H54 (cell line): ENCODE measurements around the gene NOL3.

Experiments
- DNase-seq: peaks from one replicate; pipeline ENCODE4 v3.0.0; 2011; ENCODE audit warnings: low spot score, mixed read lengths; ENCODE audit not compliant: insufficient read length
- FAIRE-seq: peaks from 3 replicates; lab custom pipeline; 2011; peaks lifted over from hg19 to GRCh38; lab: Jason Lieb, UNC
- POLR2A ChIP-seq: IDR thresholded peaks from 2 replicates; pipeline ENCODE4 v1.6.1; 2011; ENCODE audit warnings: low read depth, mild to moderate bottlenecking, low read length

NOL3 gene

GRCh38 chr16:67149276-67150046, 20.9 kb upstream of the NOL3 start:
- DNase-seq (no peak), FAIRE-seq (no peak)
- TF ChIP-seq POLR2A = no peak

- DNase-seq (peak; percentile 71), FAIRE-seq (no peak)
- TF ChIP-seq POLR2A = no peak; the same call in 1 of the 2 replicates
These were observed 20.1 kb upstream of the NOL3 start for GRCh38 chr16:67150047-67150832.

GRCh38 chr16:67150833-67151396, 19.4 kb upstream of the NOL3 start, which contains the start of gene B3GNT9:
TSS of gene B3GNT9 (minus strand) at chr16:67150998. CDS start at chr16:67150485, 513 bp downstream.
- FAIRE-seq (no peak), DNase-seq (peak; percentile 98)

GRCh38 chr16:67151431-67152097, 18.8 kb upstream of the NOL3 start:
- no peak for TF ChIP-seq POLR2A
- FAIRE-seq = no peak
- DNase-seq = no peak

More at GRCh38 chr16:67150833-67151396, 19.4 kb upstream of the NOL3 start, which contains the start of gene B3GNT9:
- TF ChIP-seq POLR2A = peak; percentile 73

- no peak for DNase-seq
- TF ChIP-seq POLR2A = no peak
- no peak for FAIRE-seq
These were observed 15.6 kb upstream of the NOL3 start for GRCh38 chr16:67154578-67155294.

GRCh38 chr16:67155295-67156142, 14.8 kb upstream of the NOL3 start:
- DNase-seq (peak; percentile 87), FAIRE-seq (no peak)

GRCh38 chr16:67156143-67156844, 14.0 kb upstream of the NOL3 start:
- FAIRE-seq = no peak
- no peak for TF ChIP-seq POLR2A
- no peak for DNase-seq

More at GRCh38 chr16:67155295-67156142, 14.8 kb upstream of the NOL3 start:
- TF ChIP-seq POLR2A = no peak

- no peak for FAIRE-seq
- TF ChIP-seq POLR2A = no peak
These were observed 13.1 kb upstream of the NOL3 start for GRCh38 chr16:67157106-67157748.

GRCh38 chr16:67157892-67158635, 12.3 kb upstream of the NOL3 start:
- FAIRE-seq (no peak), DNase-seq (no peak)
- no peak for TF ChIP-seq POLR2A

More at GRCh38 chr16:67157106-67157748, 13.1 kb upstream of the NOL3 start:
- DNase-seq = no peak
